Pulmonary artery endothelial cell (primary cell): ENCODE measurements around the gene TUBB4B. TPM values are rescaled to one million over a fixed set of nuclear protein-coding genes. Genes with fewer than 3 reads are reported as not detected.

ENCODE experiments used
- DNase-seq: peaks from one replicate; pipeline ENCODE4 v3.0.0-alpha.2; 2011; ENCODE audit warnings: low read depth, low spot score
- total RNA-seq: library from RNA; depleted of rRNA; stranded (reverse); fragments of >200 nt; gene quantifications from 2 replicates; pipeline ENCODE4 v1.2.3, GENCODE V29; 2014

TUBB4B gene
- total RNA-seq, 1 donor from 2014 or later: 279 TPM

DNA sequence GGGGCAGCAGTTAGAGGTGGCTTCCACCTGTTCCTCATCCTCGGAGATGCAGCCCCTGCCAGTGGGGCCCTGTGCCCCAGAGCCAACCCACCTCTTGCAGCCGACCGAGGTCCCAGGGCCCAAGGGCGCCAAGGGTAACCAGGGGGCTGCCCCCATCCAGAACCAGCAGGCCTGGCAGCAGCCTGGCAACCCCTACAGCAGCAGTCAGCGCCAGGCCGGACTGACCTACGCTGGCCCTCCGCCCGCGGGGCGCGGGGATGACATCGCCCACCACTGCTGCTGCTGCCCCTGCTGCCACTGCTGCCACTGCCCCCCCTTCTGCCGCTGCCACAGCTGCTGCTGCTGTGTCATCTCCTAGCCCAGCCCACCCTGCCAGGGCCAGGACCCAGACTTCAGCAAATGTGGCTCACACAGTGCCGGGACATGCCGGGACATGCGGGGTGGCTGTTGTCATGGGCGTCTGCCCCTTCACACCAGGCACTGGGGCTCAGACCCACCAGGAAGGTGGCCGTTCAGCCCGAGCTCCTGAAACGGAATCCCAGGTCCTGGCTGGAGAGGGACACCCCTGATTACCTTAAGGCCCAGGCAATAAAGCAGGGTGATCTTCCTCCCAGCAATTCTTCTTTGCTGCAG is 15.3 kb upstream of the TUBB4B start:
- DNase-seq: no peak

GRCh38 chr9:137226338-137227053 is 14.6 kb upstream of the TUBB4B start:
- no peak for DNase-seq

DNA sequence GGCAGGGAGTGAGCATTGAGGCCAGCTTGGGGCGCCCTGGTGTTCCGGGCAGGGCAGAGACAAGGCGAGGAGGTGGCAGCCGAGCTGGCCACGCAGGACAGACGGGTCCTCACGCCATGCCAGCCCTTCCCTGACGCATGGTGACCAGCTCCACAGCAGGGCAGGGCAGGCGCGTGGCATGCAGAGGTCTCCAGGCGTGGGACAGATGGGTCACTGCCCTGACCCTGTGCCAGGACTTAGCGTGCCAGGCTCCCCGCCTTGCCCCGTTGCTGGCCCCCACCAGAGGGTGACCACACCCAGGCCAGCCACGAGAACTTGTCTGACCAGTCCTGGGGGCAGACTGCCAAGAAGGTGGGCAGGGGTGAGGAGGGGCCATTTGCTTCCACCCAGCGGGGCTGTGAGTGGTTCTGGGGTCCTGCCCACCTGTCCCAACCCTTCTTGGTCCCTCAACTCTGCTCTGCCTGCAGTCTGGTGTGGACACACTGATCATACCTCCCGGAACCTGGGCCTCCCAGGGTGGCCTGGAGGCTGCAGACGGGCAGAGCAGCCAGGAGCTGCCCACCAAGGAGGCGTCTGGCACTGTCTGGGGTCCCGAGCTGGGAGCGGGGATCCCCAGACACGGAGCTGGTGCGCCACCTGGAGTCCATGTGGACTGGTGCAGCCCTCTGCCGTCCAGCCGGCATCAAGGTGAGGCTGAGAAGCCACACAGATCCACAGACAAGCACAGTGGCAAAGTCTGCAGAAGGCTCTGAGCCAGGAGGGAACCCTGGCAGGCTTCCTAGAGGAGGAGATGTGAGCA is 13.8 kb upstream of the TUBB4B start, which contains the start of gene RNF224:
RNF224 (plus strand) TSS at position 449 of the 799 bp plus-strand sequence. CDS start 834 bp downstream, outside the sequence.
- DNase-seq: peak; percentile 37

GRCh38 chr9:137227853-137228505 is 13.1 kb upstream of the TUBB4B start:
- no peak for DNase-seq

GRCh38 chr9:137228506-137228967 is 12.6 kb upstream of the TUBB4B start:
- no peak for DNase-seq

GRCh38 chr9:137228968-137229896 is 11.9 kb upstream of the TUBB4B start:
- no peak for DNase-seq

GRCh38 chr9:137229903-137230704 is 11.0 kb upstream of the TUBB4B start:
- DNase-seq: no peak

DNA sequence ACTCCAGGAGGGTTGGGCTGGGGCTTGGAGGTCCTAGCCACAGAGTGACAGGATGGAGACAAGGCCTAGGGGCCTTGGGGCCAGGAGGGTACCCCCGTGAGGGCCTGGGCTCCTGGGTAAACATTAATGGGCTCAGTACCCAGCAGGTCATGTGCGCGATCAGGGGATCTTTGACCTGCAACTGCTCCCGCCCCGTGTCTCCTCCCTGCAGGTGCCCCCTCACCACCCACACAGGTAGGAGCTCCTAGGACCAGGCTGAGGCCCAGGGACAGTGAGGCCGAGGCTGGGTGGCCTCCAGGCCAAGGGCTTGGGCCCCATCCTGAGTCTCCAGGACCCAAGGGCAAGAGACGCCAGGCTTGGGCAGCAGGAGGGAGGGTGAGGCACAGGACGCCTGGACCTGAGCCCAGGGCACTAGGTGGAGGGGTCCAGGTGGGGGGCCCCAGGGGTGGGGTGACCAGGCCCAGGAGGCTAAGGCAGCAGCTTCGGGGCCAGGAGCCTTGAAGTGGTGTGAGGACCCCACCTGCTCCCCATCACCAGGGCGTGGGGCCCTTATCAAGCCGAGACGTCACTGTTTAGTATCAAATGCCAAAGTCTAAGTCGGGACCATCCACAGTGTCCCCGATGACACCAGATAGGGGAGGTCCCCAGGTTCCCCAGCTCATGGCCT is 10.2 kb upstream of the TUBB4B start, which contains the start of gene SLC34A3:
SLC34A3 (plus strand) TSS at position 197 of the 667 bp plus-strand sequence. CDS start 802 bp downstream, outside the sequence.
- DNase-seq: no peak

GRCh38 chr9:137231372-137232039 is 9.6 kb upstream of the TUBB4B start:
- DNase-seq: no peak

DNA sequence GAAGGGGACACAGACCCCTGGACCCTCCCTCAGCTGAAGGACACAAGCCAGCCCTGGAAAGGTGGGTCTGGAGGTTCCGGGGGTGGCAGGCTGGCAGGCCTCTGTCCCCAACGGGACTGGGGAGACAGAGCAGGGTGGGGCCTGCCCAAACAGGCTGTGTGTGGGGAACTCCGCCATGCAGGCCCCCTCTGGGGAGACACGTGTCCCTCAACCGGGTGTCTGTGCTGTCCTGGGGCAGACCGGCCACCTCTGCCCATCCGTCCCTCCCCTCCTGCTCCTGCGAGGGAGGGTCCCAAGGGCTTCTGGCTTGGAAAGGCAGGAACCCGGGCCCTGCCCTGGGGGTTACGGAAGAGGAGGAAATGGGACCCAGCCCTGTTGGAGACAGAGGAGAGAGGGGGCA is 9.0 kb upstream of the TUBB4B start:
- DNase-seq: no peak

DNA sequence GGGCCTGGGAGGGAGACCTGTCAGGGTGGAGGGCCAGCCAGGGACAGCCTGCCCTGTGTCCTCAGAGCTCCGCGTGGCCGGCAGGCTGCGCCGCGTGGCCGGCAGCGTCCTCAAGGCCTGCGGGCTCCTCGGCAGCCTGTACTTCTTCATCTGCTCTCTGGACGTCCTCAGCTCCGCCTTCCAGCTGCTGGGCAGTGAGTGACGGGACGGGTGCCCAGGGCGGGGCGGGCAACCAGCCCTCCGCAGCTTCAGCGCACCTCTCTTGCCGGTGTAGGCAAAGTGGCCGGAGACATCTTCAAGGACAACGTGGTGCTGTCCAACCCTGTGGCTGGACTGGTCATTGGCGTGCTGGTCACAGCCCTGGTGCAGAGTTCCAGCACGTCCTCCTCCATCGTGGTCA is 8.6 kb upstream of the TUBB4B start:
- DNase-seq: no peak

- DNase-seq: no peak
Observed at GRCh38 chr9:137233143-137233980, 7.7 kb upstream of the TUBB4B start.

- no peak for DNase-seq
Observed at GRCh38 chr9:137234055-137234697, 6.9 kb upstream of the TUBB4B start.

DNA sequence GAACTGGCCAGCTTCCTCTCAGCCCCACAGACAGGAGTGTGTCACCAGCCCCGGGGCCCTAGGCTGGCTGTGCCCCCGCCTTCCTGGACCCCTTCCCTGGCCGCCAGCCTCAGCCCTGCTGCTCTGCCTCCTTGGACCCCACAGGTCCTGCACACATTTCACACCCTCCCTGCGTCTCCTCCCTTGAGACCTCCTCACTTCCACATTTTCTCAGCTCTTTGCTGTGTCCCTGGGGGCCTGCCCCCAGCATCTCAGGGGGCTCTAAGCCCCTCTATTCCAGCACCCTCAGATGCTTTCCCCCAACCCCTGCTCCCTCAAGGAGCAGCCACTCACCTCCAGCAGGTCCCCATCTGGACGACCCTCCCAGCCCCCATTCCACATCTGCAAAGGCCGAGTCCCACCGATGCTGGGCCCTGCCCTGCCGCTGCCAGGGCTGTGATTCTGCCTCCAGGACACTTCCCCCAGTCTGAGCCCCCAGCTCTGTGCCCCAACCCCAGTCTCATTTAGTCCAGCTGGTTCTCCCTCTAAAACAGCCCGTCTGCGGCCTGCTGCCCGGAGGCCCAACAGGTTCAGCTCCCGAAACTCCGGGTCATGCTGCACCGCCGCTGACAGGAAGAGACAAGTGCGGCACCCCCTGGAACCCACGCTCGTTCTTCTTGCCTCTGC is 6.2 kb upstream of the TUBB4B start:
- no peak for DNase-seq

DNA sequence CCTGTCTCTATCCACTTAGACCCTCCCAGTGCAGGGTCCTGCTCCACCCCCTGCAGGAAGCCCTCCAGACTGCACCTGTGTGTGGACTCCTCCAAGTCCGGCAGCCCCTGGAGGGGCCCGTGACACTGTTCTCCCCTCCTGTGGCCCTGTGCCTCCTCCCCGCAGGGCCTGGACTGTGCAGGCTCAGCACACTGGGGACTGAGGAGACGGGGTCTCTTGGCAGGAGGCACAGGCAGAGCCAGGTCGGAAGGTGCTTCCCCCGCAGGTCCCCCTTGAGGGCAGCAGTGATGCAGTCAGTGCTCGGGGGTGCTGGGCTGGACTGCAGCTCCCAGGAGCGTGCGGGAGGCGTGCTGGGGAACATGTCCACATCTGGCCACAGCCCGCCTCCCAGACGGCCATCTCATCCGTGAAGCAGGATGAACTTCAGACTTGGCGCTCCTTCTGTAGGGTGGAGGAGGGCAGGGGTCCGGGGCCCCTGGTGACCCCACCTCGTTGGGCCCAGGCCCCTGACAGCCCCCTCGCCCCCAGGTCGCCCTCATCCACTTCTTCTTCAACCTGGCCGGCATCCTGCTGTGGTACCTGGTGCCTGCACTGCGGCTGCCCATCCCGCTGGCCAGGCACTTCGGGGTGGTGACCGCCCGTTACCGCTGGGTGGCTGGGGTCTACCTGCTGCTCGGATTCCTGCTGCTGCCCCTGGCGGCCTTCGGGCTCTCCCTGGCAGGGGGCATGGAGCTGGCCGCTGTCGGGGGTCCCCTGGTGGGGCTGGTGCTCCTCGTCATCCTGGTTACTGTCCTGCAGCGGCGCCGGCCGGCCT is 5.5 kb upstream of the TUBB4B start:
- no peak for DNase-seq
